B cell (primary cell): ENCODE data around the gene PDLIM1. TPM values are rescaled to one million over a fixed set of nuclear protein-coding genes. Genes with fewer than 3 reads are reported as not detected.
A peak's percentile ranks its signal among the peaks of the same experiment; 100 is the strongest.

ENCODE experiments used
- ATAC-seq: fragments of 200-7000 bp; cut with Tn5 transposase; one replicate; pipeline ENCODE4 v1.10.0; 2021; ENCODE audit warnings: low read depth, mild to moderate bottlenecking, moderate number of reproducible peaks, moderate library complexity
- CTCF ChIA-PET: fragments of 350-600 bp; sonication (Branson Sonifier 250); formaldehyde crosslinking; loops from one replicate; lab custom pipeline; 2021; ENCODE audit warnings: antibody characterized with exemption, inconsistent platforms; lab: Charles Lee
- POLR2A ChIA-PET: fragments of 350-600 bp; sonication (Branson Sonifier 250); formaldehyde crosslinking; loops from one replicate; lab custom pipeline; 2021; ENCODE audit warnings: antibody characterized with exemption; lab: Charles Lee
- DNase-seq: peaks from one replicate; pipeline ENCODE4 v3.0.0; 2013
- H2AFZ ChIP-seq: 2 replicates; pipeline ENCODE4 v1.6.1; 2012; ENCODE audit warnings: mild to moderate bottlenecking, low read depth, low read length; ENCODE audit not compliant: insufficient read depth, poor library complexity, severe bottlenecking
- H3K27ac ChIP-seq, 2 donors: 1 replicate in 1 of 2; 2 replicates in 1 of 2; pipeline ENCODE4 v1.5.1; 2012 to 2013; ENCODE audit warnings: low read length in 2 of 2, mild to moderate bottlenecking in 2 of 2, moderate library complexity in 1 of 2
- H3K27me3 ChIP-seq, 4 experiments: fragments of 200-600 bp in 1 of 4; sonication (generic) in 1 of 4; replicated peaks in 1 of 4; 1 replicate in 2 of 4; 2 replicates in 2 of 4; pipeline versions ENCODE4 v1.6.1 to v1.7.0; 2013 to 2016; ENCODE audit warnings: low read length in 3 of 4, mild to moderate bottlenecking in 2 of 4, mixed read lengths in 1 of 4, moderate library complexity in 1 of 4; ENCODE audit not compliant: insufficient read depth in 4 of 4, control insufficient read depth in 3 of 4; ENCODE audit errors: control extremely low read depth in 1 of 4
- H3K36me3 ChIP-seq, 2 experiments: replicated peaks in 1 of 2; 1 replicate in 1 of 2; 2 replicates in 1 of 2; pipeline versions ENCODE4 v1.6.1 to v1.7.1; 2013; ENCODE audit warnings: low read length in 1 of 2; ENCODE audit not compliant: insufficient read depth in 2 of 2, control insufficient read depth in 1 of 2; ENCODE audit errors: control extremely low read depth in 1 of 2, extremely low read depth in 1 of 2
- H3K4me1 ChIP-seq, 2 donors: fragments of 200-600 bp in 1 of 2; sonication (generic) in 1 of 2; 1 replicate in 1 of 2; 2 replicates in 1 of 2; pipeline versions ENCODE4 v1.5.1 to v1.6.1; 2013 to 2017; ENCODE audit warnings: low read length in 2 of 2; ENCODE audit not compliant: control insufficient read depth in 2 of 2, insufficient read depth in 2 of 2
- H3K4me2 ChIP-seq: replicated peaks from 2 replicates; pipeline ENCODE3; 2012; ENCODE audit warnings: mild to moderate bottlenecking, low read depth, low read length; ENCODE audit not compliant: poor library complexity, severe bottlenecking
- H3K4me3 ChIP-seq, 5 experiments: fragments of 200-600 bp in 1 of 5; sonication (generic) in 1 of 5; 1 replicate in 3 of 5; 2 replicates in 2 of 5; pipeline versions ENCODE4 v1.5.1 to v1.7.0; 2011 to 2016; ENCODE audit warnings: low read length in 4 of 5, mild to moderate bottlenecking in 4 of 5, low read depth in 2 of 5, control low read depth in 1 of 5, moderate library complexity in 1 of 5; ENCODE audit not compliant: insufficient read depth in 1 of 5; ENCODE audit errors: control extremely low read depth in 1 of 5, extremely low read depth in 1 of 5
- H3K79me2 ChIP-seq: fragments of 200-600 bp; sonication (generic); one replicate; pipeline ENCODE4 v1.6.0; 2016; ENCODE audit warnings: low read length; ENCODE audit not compliant: control insufficient read depth, insufficient read depth
- H3K9ac ChIP-seq: fragments of 200-600 bp; sonication (generic); 2 replicates; pipeline ENCODE4 v1.6.1; 2017; ENCODE audit warnings: mild to moderate bottlenecking, low read length, moderate library complexity
- H3K9me3 ChIP-seq, 3 donors: one replicate each; pipeline versions ENCODE4 v1.6.1 to v1.7.1; 2013; ENCODE audit warnings: low read length in 2 of 3; ENCODE audit not compliant: control insufficient read depth in 2 of 3, insufficient read depth in 1 of 3; ENCODE audit errors: control extremely low read depth in 1 of 3
- H4K20me1 ChIP-seq: 2 replicates; pipeline ENCODE4 v1.6.0; 2012; ENCODE audit warnings: mild to moderate bottlenecking, low read length; ENCODE audit not compliant: insufficient read depth, control insufficient read depth, poor library complexity, severe bottlenecking
- H3K27ac Mint-ChIP-seq: one replicate; pipeline ENCODE4 v1.8.0; 2021; ENCODE audit warnings: mixed read lengths
- H3K27me3 Mint-ChIP-seq: one replicate; pipeline ENCODE4 v1.8.0; 2021; ENCODE audit warnings: mixed read lengths
- H3K4me1 Mint-ChIP-seq: one replicate; pipeline ENCODE4 v1.8.0; 2021; ENCODE audit warnings: mixed read lengths
- H3K4me3 Mint-ChIP-seq: one replicate; pipeline ENCODE4 v1.8.0; 2021; ENCODE audit warnings: mixed read lengths
- H3K9me3 Mint-ChIP-seq: one replicate; pipeline ENCODE4 v1.8.0; 2022; ENCODE audit warnings: mixed read lengths; ENCODE audit not compliant: insufficient read depth
- CTCF ChIP-seq: fragments of 200-600 bp; IDR thresholded peaks from one replicate; pipeline ENCODE4 v1.8.0; 2022; ENCODE audit warnings: antibody characterized with exemption, mild to moderate bottlenecking
- EZH2 ChIP-seq: IDR thresholded peaks from 2 replicates; pipeline ENCODE4 v1.6.1; 2012; ENCODE audit warnings: borderline replicate concordance, low read depth, mild to moderate bottlenecking, moderate library complexity, low read length; ENCODE audit not compliant: insufficient read depth, poor library complexity, severe bottlenecking
- WGBS: methylation state at CpG from one replicate; pipeline ENCODE4 v1.1.5; 2013; ENCODE audit warnings: missing lambda C conversion rate; ENCODE audit not compliant: insufficient coverage; 5-methylcytosine and 5-hydroxymethylcytosine counted together
- intact Hi-C: fragments of 100-400 bp; cut with micrococcal nuclease; formaldehyde crosslinking; loops from one replicate; pipeline ENCODE4 v1.10.0; 2022
- polyA plus RNA-seq: library from polyadenylated mRNA; depleted of rRNA; stranded (reverse); fragments of >200 nt; gene quantifications from 2 replicates; pipeline ENCODE4 v1.2.3, GENCODE V29; 2012
- total RNA-seq, 2 donors: library from RNA; stranded (reverse); fragments of 120-200 nt in 1 of 2; gene quantifications; 1 replicate in 1 of 2; 2 replicates in 1 of 2; pipeline versions ENCODE4 v1.2.3 to v1.2.4, GENCODE V29; 2013 to 2022

The PDLIM1 gene
- total and polyA plus RNA-seq, 2 donors (not counting 1 experiment from before 2014, with no cell fraction given), result 123 to 135 TPM

GRCh38 chr10:95248989-95249388 is 41.8 kb downstream of the PDLIM1 start:
- Histone ChIP-seq H3K79me2 (peaks cover 56% of the 10 kb centered on the region), H3K4me1 (peaks cover 14 to 20% of the 10 kb centered on the region in 2 donors), H4K20me1 (peaks cover 24% of the 10 kb centered on the region), H3K27me3 (no peaks in the 10 kb centered on the region), H3K36me3 (peaks cover 3 to 72% of the 10 kb centered on the region in 2 experiments), H3K4me2 (no peak overlapping the region), H3K9me3 (no peaks in the 10 kb centered on the region), H2AFZ (no peak overlapping the region), H3K4me3 (no peak overlapping the region), H3K27ac (peak overlapping the region in 1 of 2 donors; percentile 6), H3K9ac (no peak overlapping the region)
- Mint-ChIP-seq H3K4me1 (peaks cover 39% of the 10 kb centered on the region), H3K27me3 (no peaks in the 10 kb centered on the region), H3K27ac (peak overlapping the region; percentile 59), H3K4me3 (no peak overlapping the region), H3K9me3 (no peaks in the 10 kb centered on the region)
- POLR2A ChIA-PET, result no interaction called here
- DNase-seq (no peak), ATAC-seq (no peak)
- 86% methylated on average over 3 of the region's 3 CpGs for WGBS
- no peak for TF ChIP-seq CTCF
- TF ChIP-seq EZH2, result no peak
- intact Hi-C loops, result no loop called here
- CTCF ChIA-PET, result interaction anchor here (11.7 kb wide), 1 partner anchor 111 kb away, joined by 644 read pairs; no protein-coding TSS in a partner anchor

GRCh38 chr10:95247881-95248583 is 42.8 kb downstream of the PDLIM1 start:
- Histone ChIP-seq H3K79me2 (peaks cover 48% of the 10 kb centered on the region), H2AFZ (no peak overlapping the region), H4K20me1 (peaks cover 24% of the 10 kb centered on the region), H3K4me1 (peaks cover 12 to 14% of the 10 kb centered on the region in 2 donors), H3K36me3 (peaks cover 4 to 77% of the 10 kb centered on the region in 2 experiments), H3K27ac (peak overlapping the region in 1 of 2 donors; percentile 0), H3K4me2 (no peak overlapping the region), H3K9me3 (no peaks in the 10 kb centered on the region), H3K4me3 (no peak overlapping the region), H3K9ac (no peak overlapping the region), H3K27me3 (no peaks in the 10 kb centered on the region)
- no peak overlapping the region for H3K4me3 Mint-ChIP-seq
- H3K4me1 Mint-ChIP-seq, result peaks cover 37% of the 10 kb centered on the region
- intact Hi-C loops, result loop anchor here (2.0 kb wide), 2 partner anchors 43 to 65 kb away; partner anchors contain the start of gene PDLIM1
- DNase-seq (no peak), ATAC-seq (no peak)
- no peaks in the 10 kb centered on the region for H3K9me3 Mint-ChIP-seq
- ChIA-PET CTCF (interaction anchor here (1.0 to 11.7 kb wide), 13 partner anchors 9 to 182 kb away, joined by 3 to 644 read pairs (median 9); partner anchors contain the start of gene PDLIM1), POLR2A (no interaction called here)
- peak overlapping the region; percentile 17 for H3K27ac Mint-ChIP-seq
- WGBS, result 100% methylated on average over 5 of the region's 7 CpGs
- TF ChIP-seq EZH2 (no peak), CTCF (no peak)
- H3K27me3 Mint-ChIP-seq, result no peaks in the 10 kb centered on the region
